ENCODE measurements around the gene BUB3. TPM values are rescaled to one million over a fixed set of nuclear protein-coding genes. Genes with fewer than 3 reads are reported as not detected.

BUB3 gene
- total RNA-seq, 2 donors from 2014 or later = 35.4 to 36.9 TPM

- peak; percentile 30 for DNase-seq (ENCODE audit: low spot score)
- Histone ChIP-seq H3K9me3 (no peaks in the 10 kb centered on the region), H3K4me3 (no peak overlapping the region), H3K4me1 (peaks cover 0 to 48% of the 10 kb centered on the region in 2 donors), H3K27me3 (peaks cover 78 to 96% of the 10 kb centered on the region in 2 donors), H3K36me3 (no peaks in the 10 kb centered on the region), H3K27ac (no peak overlapping the region)
- TF ChIP-seq CTCF (IDR thresholded peaks at IDR 0.05) = no peak
Observed at GRCh38 chr10:123140164-123140982, 13.8 kb upstream of the BUB3 start.

- Histone ChIP-seq H3K27me3 (peaks cover 81 to 96% of the 10 kb centered on the region in 2 donors), H3K9me3 (no peaks in the 10 kb centered on the region), H3K4me3 (no peak overlapping the region), H3K27ac (no peak overlapping the region), H3K4me1 (peaks cover 0 to 48% of the 10 kb centered on the region in 2 donors), H3K36me3 (no peaks in the 10 kb centered on the region)
- peak; percentile 28 for DNase-seq (ENCODE audit: low spot score)
- TF ChIP-seq CTCF (IDR thresholded peaks at IDR 0.05) = no peak
Observed at GRCh38 chr10:123140983-123141390, 13.2 kb upstream of the BUB3 start.

GRCh38 chr10:123141791-123142700, 12.2 kb upstream of the BUB3 start:
- Histone ChIP-seq H3K27ac (no peak overlapping the region), H3K4me1 (peaks cover 0 to 43% of the 10 kb centered on the region in 2 donors), H3K27me3 (peaks cover 82 to 90% of the 10 kb centered on the region in 2 donors), H3K36me3 (no peaks in the 10 kb centered on the region), H3K9me3 (no peaks in the 10 kb centered on the region), H3K4me3 (no peak overlapping the region)
- no peak for TF ChIP-seq CTCF (IDR thresholded peaks at IDR 0.05)
- peak; percentile 23 for DNase-seq (ENCODE audit: low spot score)

GRCh38 chr10:123142701-123143161, 11.5 kb upstream of the BUB3 start:
- Histone ChIP-seq H3K27me3 (peaks cover 82 to 89% of the 10 kb centered on the region in 2 donors), H3K36me3 (no peaks in the 10 kb centered on the region), H3K4me3 (no peak overlapping the region), H3K27ac (no peak overlapping the region), H3K4me1 (peaks cover 0 to 39% of the 10 kb centered on the region in 2 donors), H3K9me3 (no peaks in the 10 kb centered on the region)
- no peak for DNase-seq (ENCODE audit: low spot score)
- TF ChIP-seq CTCF (IDR thresholded peaks at IDR 0.05) = no peak

GRCh38 chr10:123143162-123143824, 10.9 kb upstream of the BUB3 start:
- Histone ChIP-seq H3K9me3 (no peaks in the 10 kb centered on the region), H3K4me1 (peaks cover 0 to 43% of the 10 kb centered on the region in 2 donors), H3K27ac (no peak overlapping the region), H3K27me3 (peaks cover 82 to 89% of the 10 kb centered on the region in 2 donors), H3K36me3 (no peaks in the 10 kb centered on the region), H3K4me3 (no peak overlapping the region)
- no peak for TF ChIP-seq CTCF (IDR thresholded peaks at IDR 0.05)
- no peak for DNase-seq (ENCODE audit: low spot score)
